Colonic mucosa (tissue), 4 donors: ENCODE measurements around the gene ZNF891. TPM values are rescaled to one million over a fixed set of nuclear protein-coding genes. Genes with fewer than 3 reads are reported as not detected.

ENCODE experiments used
- DNase-seq: peaks from one replicate; pipeline ENCODE4 v3.0.0-alpha.2; 2020
- H3K27ac ChIP-seq: fragments of 200-600 bp; one replicate; pipeline ENCODE4 v1.8.0; 2021
- H3K27me3 ChIP-seq: fragments of 200-600 bp; one replicate; pipeline ENCODE4 v1.8.0; 2021
- H3K36me3 ChIP-seq: fragments of 200-600 bp; one replicate; pipeline ENCODE4 v1.8.0; 2021
- H3K4me1 ChIP-seq: fragments of 200-600 bp; one replicate; pipeline ENCODE4 v1.8.0; 2021; ENCODE audit warnings: mild to moderate bottlenecking
- H3K4me3 ChIP-seq: fragments of 200-600 bp; one replicate; pipeline ENCODE4 v1.8.0; 2021
- H3K9ac ChIP-seq, 2 donors: one replicate each; pipeline ENCODE4 v1.7.0; 2013; ENCODE audit warnings: control low read depth in 2 of 2, low read depth in 2 of 2, low read length in 2 of 2
- H3K9me3 ChIP-seq: fragments of 200-600 bp; one replicate; pipeline ENCODE4 v1.8.0; 2021
- CTCF ChIP-seq: fragments of 200-600 bp; IDR thresholded peaks from one replicate; pipeline ENCODE4 v1.8.0; 2022; ENCODE audit warnings: antibody characterized with exemption, mild to moderate bottlenecking
- intact Hi-C: fragments of 100-400 bp; cut with DNase I; formaldehyde crosslinking; loops from one replicate; pipeline ENCODE4 v1.14.1; 2022
- total RNA-seq, 2 donors: library from RNA; stranded (reverse); fragmentation: NEBNext Ultra II Directional in 1 of 2; extraction: Animal tissue kit (Norgen Biotek cat#: 25700) in 1 of 2; gene quantifications; one replicate each; pipeline ENCODE4 v1.2.1, GENCODE V29; 2021
- donor health status: healthy.
- donor health status: DM: no; HTN: no; CAD: no.
- donor health status: DM: no; HTN: no; CAD: no.

ZNF891 gene
- total RNA-seq, 2 donors from 2014 or later: 1.0 to 1.3 TPM

GRCh38 chr12:133083345-133083744 is 46.7 kb downstream of the ZNF891 start:
- Histone ChIP-seq H3K27me3 (no peaks in the 10 kb centered on the region), H3K9ac (no peak overlapping the region), H3K36me3 (peaks cover 33% of the 10 kb centered on the region), H3K4me3 (no peak overlapping the region), H3K4me1 (no peaks in the 10 kb centered on the region), H3K27ac (no peak overlapping the region), H3K9me3 (peaks cover 19% of the 10 kb centered on the region)
- TF ChIP-seq CTCF: no peak
- DNase-seq: no peak
- intact Hi-C loops: loop anchor here (5.0 kb wide), 2 partner anchors 46 to 49 kb away; partner anchors contain the start of genes ZNF10, ZNF84 and ZNF891

GRCh38 chr12:133081159-133081780 is 48.8 kb downstream of the ZNF891 start:
- Histone ChIP-seq H3K36me3 (peaks cover 12% of the 10 kb centered on the region), H3K4me1 (no peaks in the 10 kb centered on the region), H3K9ac (peak overlapping the region; percentile 81 to 94), H3K9me3 (peaks cover 15% of the 10 kb centered on the region), H3K27me3 (no peaks in the 10 kb centered on the region), H3K27ac (peak overlapping the region; percentile 96), H3K4me3 (peak overlapping the region; percentile 90)
- no peak for TF ChIP-seq CTCF
- DNase-seq: no peak
- intact Hi-C loops: loop anchor here (2.0 to 5.0 kb wide), 3 partner anchors 44 to 94 kb away; partner anchors contain the start of genes ZNF10, ZNF26, ZNF84 and ZNF891

- Histone ChIP-seq H3K4me3 (peak within 1 kb of the TSS; percentile 90), H3K27me3 (no peaks in the 10 kb centered on the region), H3K9ac (peak within 1 kb of the TSS; percentile 81 to 94), H3K27ac (peak within 1 kb of the TSS; percentile 96), H3K9me3 (peaks cover 7% of the 10 kb centered on the region), H3K36me3 (peaks cover 6% of the 10 kb centered on the region), H3K4me1 (no peaks in the 10 kb centered on the region)
- peak; percentile 36 for TF ChIP-seq CTCF
- intact Hi-C loops: loop anchor here (2.0 to 5.0 kb wide), 3 partner anchors 43 to 94 kb away; partner anchors contain the start of genes ZNF10, ZNF26, ZNF84 and ZNF891
- DNase-seq: peak; percentile 96
Observed at GRCh38 chr12:133080368-133081158, 49.5 kb downstream of the ZNF891 start, which contains the start of gene ZNF140. Gene ZNF140, plus strand, starts transcription at chr12:133080923. Its CDS starts 398 bp downstream, at chr12:133081321.

- peak overlapping the region; percentile 81 to 94 for H3K9ac ChIP-seq
- no peak for TF ChIP-seq CTCF
- intact Hi-C loops: loop anchor here (2.0 to 5.0 kb wide), 3 partner anchors 43 to 93 kb away; partner anchors contain the start of genes ZNF10, ZNF26, ZNF84 and ZNF891
Observed at GRCh38 chr12:133080026-133080367, 50.1 kb downstream of the ZNF891 start.

GRCh38 chr12:133073836-133074235 is 56.2 kb downstream of the ZNF891 start:
- H3K9ac ChIP-seq: no peak overlapping the region
- H3K36me3 ChIP-seq: no peaks in the 10 kb centered on the region
- no peak overlapping the region for H3K4me3 ChIP-seq
- TF ChIP-seq CTCF: no peak
- H3K9me3 ChIP-seq: no peaks in the 10 kb centered on the region
- intact Hi-C loops: no loop called here
- H3K27me3 ChIP-seq: no peaks in the 10 kb centered on the region
- no peaks in the 10 kb centered on the region for H3K4me1 ChIP-seq
- DNase-seq: no peak
- H3K27ac ChIP-seq: no peak overlapping the region

More at GRCh38 chr12:133080026-133080367, 50.1 kb downstream of the ZNF891 start:
- Histone ChIP-seq H3K4me3 (peak overlapping the region; percentile 90), H3K36me3 (peaks cover under 1% of the 10 kb centered on the region), H3K27me3 (no peaks in the 10 kb centered on the region), H3K9me3 (peaks cover 7% of the 10 kb centered on the region), H3K4me1 (no peaks in the 10 kb centered on the region), H3K27ac (peak overlapping the region; percentile 96)
- DNase-seq: peak; percentile 98
